Colonic mucosa (tissue), 4 donors: ENCODE data around the gene CBX8. TPM values are rescaled to one million over a fixed set of nuclear protein-coding genes. Genes with fewer than 3 reads are reported as not detected.

Experiments
- DNase-seq: peaks from one replicate; pipeline ENCODE4 v3.0.0-alpha.2; 2020
- H3K27ac ChIP-seq: fragments of 200-600 bp; one replicate; pipeline ENCODE4 v1.8.0; 2021
- H3K27me3 ChIP-seq: fragments of 200-600 bp; one replicate; pipeline ENCODE4 v1.8.0; 2021
- H3K36me3 ChIP-seq: fragments of 200-600 bp; one replicate; pipeline ENCODE4 v1.8.0; 2021
- H3K4me1 ChIP-seq: fragments of 200-600 bp; one replicate; pipeline ENCODE4 v1.8.0; 2021; ENCODE audit warnings: mild to moderate bottlenecking
- H3K4me3 ChIP-seq: fragments of 200-600 bp; one replicate; pipeline ENCODE4 v1.8.0; 2021
- H3K9ac ChIP-seq, 2 donors: one replicate each; pipeline ENCODE4 v1.7.0; 2013; ENCODE audit warnings: control low read depth in 2 of 2, low read depth in 2 of 2, low read length in 2 of 2
- H3K9me3 ChIP-seq: fragments of 200-600 bp; one replicate; pipeline ENCODE4 v1.8.0; 2021
- intact Hi-C: fragments of 100-400 bp; cut with DNase I; formaldehyde crosslinking; loops from one replicate; pipeline ENCODE4 v1.14.1; 2022
- total RNA-seq, 2 donors: library from RNA; stranded (reverse); fragmentation: NEBNext Ultra II Directional in 1 of 2; extraction: Animal tissue kit (Norgen Biotek cat#: 25700) in 1 of 2; gene quantifications; one replicate each; pipeline ENCODE4 v1.2.1, GENCODE V29; 2021
- TF ChIP-seq, protein P1 (sequence below): fragments of 200-600 bp; IDR thresholded peaks from one replicate; pipeline ENCODE4 v1.8.0; 2022; ENCODE audit warnings: antibody characterized with exemption, mild to moderate bottlenecking
- donor health status: healthy.
- donor health status: DM: no; HTN: no; CAD: no.
- donor health status: DM: no; HTN: no; CAD: no.

CBX8 gene
- total RNA-seq, 2 donors from 2014 or later: 5.0 to 8.1 TPM

GRCh38 chr17:79814127-79814973 is 17.5 kb upstream of the CBX8 start:
- Histone ChIP-seq H3K36me3 (no peaks in the 10 kb centered on the region), H3K27ac (no peak overlapping the region), H3K9me3 (no peaks in the 10 kb centered on the region), H3K9ac (peak overlapping the region in 1 of 2 donors; percentile 35), H3K4me1 (peaks cover 28% of the 10 kb centered on the region), H3K4me3 (no peak overlapping the region), H3K27me3 (peaks cover 65% of the 10 kb centered on the region)
- DNase-seq: no peak
- TF ChIP-seq, protein P1, sequence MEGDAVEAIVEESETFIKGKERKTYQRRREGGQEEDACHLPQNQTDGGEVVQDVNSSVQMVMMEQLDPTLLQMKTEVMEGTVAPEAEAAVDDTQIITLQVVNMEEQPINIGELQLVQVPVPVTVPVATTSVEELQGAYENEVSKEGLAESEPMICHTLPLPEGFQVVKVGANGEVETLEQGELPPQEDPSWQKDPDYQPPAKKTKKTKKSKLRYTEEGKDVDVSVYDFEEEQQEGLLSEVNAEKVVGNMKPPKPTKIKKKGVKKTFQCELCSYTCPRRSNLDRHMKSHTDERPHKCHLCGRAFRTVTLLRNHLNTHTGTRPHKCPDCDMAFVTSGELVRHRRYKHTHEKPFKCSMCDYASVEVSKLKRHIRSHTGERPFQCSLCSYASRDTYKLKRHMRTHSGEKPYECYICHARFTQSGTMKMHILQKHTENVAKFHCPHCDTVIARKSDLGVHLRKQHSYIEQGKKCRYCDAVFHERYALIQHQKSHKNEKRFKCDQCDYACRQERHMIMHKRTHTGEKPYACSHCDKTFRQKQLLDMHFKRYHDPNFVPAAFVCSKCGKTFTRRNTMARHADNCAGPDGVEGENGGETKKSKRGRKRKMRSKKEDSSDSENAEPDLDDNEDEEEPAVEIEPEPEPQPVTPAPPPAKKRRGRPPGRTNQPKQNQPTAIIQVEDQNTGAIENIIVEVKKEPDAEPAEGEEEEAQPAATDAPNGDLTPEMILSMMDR: no peak
- intact Hi-C loops: no loop called here

DNA sequence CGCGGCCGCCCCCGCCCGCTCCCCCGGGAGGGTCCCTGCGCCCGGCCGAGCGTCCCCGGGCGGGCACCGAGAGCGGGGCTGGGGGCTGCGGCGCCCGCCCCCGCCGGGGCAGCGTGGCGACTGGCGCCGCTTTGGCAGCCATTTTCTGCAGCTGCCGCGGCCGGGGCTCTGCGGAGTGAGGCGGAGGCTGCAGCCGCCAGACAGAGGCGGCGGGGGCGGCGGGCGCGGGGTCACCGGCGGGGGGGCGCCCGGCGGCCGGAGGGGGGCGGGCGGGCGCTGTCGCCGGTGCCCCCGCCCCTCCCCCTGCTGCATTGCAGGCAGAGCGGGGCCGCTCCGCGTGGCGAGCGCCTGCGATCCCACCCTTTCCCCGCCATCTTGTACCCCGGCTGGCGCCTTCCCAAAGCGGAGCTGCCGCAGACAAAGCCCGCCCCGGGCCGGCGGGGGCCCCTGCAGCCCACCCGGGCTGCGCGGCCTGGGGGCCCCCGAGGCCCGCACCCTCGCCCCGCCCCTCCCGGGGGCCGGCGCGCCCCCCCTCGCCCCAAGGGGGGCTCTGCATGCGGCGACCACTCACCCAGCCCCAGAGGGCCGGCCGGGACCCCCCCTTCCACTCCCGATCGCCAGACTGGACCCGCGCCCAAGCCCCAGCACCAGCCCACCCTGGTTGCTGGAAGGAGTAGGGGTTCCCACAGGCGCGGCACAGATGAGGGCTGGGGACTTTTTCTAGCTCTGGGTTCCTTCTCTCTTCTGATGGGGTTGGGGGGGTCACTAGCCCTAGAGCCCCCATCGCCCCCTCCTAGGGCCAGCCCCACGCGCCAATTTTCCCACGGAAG is 16.6 kb upstream of the CBX8 start:
- no peaks in the 10 kb centered on the region for H3K36me3 ChIP-seq
- H3K27me3 ChIP-seq: peaks cover 73% of the 10 kb centered on the region
- no peaks in the 10 kb centered on the region for H3K9me3 ChIP-seq
- TF ChIP-seq, protein P1: no peak
- intact Hi-C loops: no loop called here
- DNase-seq: no peak
- no peak overlapping the region for H3K4me3 ChIP-seq
- peak overlapping the region in 1 of 2 donors; percentile 2 for H3K9ac ChIP-seq
- no peak overlapping the region for H3K27ac ChIP-seq
- H3K4me1 ChIP-seq: peaks cover 34% of the 10 kb centered on the region

GRCh38 chr17:79812353-79813258 is 15.7 kb upstream of the CBX8 start:
- intact Hi-C loops: no loop called here
- Histone ChIP-seq H3K36me3 (no peaks in the 10 kb centered on the region), H3K4me3 (no peak overlapping the region), H3K4me1 (peaks cover 34% of the 10 kb centered on the region), H3K27me3 (peaks cover 82% of the 10 kb centered on the region), H3K27ac (no peak overlapping the region), H3K9me3 (no peaks in the 10 kb centered on the region), H3K9ac (no peak overlapping the region)
- TF ChIP-seq, protein P1: no peak
- no peak for DNase-seq

- H3K4me3 ChIP-seq: no peak overlapping the region
- H3K36me3 ChIP-seq: no peaks in the 10 kb centered on the region
- TF ChIP-seq, protein P1: no peak
- no peak for DNase-seq
- no peak overlapping the region for H3K27ac ChIP-seq
- H3K4me1 ChIP-seq: peaks cover 34% of the 10 kb centered on the region
- intact Hi-C loops: no loop called here
- H3K9ac ChIP-seq: no peak overlapping the region
- H3K27me3 ChIP-seq: peaks cover 81% of the 10 kb centered on the region
- no peaks in the 10 kb centered on the region for H3K9me3 ChIP-seq
Observed at GRCh38 chr17:79811868-79812352, 15.0 kb upstream of the CBX8 start.
